Measurements from ENCODE around the gene RHBDL1. TPM values are rescaled to one million over a fixed set of nuclear protein-coding genes. Genes with fewer than 3 reads are reported as not detected.

Gene RHBDL1
- total RNA-seq, 1 donor from 2014 or later: 6.1 TPM

DNA sequence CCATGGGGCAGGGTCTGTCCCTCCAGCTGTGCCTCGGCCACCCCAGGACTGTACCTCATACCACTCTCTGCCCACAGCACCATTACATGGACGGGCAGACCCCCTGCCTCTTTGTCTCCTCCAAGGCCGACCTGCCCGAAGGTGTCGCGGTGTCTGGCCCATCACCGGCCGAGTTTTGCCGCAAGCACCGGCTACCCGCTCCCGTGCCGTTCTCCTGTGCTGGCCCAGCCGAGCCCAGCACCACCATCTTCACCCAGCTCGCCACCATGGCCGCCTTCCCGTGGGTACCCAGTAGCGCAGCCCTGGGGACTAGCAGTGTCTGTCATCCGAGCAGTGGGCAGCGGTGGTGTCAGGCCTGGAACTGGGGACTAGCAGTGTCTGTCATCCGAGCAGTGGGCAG, 2.6 kb upstream of the RHBDL1 start:
- Mint-ChIP-seq H3K36me3 (peaks cover 2% of the 10 kb centered on the region), H3K9me3 (no peaks in the 10 kb centered on the region), H3K4me3 (no peak overlapping the region), H3K27ac (no peak overlapping the region), H3K4me1 (peaks cover 2% of the 10 kb centered on the region), H3K27me3 (ENCODE audit: low read depth) (peaks cover 10% of the 10 kb centered on the region)
- TF ChIP-seq, protein P1, sequence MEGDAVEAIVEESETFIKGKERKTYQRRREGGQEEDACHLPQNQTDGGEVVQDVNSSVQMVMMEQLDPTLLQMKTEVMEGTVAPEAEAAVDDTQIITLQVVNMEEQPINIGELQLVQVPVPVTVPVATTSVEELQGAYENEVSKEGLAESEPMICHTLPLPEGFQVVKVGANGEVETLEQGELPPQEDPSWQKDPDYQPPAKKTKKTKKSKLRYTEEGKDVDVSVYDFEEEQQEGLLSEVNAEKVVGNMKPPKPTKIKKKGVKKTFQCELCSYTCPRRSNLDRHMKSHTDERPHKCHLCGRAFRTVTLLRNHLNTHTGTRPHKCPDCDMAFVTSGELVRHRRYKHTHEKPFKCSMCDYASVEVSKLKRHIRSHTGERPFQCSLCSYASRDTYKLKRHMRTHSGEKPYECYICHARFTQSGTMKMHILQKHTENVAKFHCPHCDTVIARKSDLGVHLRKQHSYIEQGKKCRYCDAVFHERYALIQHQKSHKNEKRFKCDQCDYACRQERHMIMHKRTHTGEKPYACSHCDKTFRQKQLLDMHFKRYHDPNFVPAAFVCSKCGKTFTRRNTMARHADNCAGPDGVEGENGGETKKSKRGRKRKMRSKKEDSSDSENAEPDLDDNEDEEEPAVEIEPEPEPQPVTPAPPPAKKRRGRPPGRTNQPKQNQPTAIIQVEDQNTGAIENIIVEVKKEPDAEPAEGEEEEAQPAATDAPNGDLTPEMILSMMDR (IDR thresholded peaks at IDR 0.05; ENCODE audit: unreplicated experiment): no peak
- DNase-seq (ENCODE audit: low spot score in 2 of 2, unreplicated experiment in 2 of 2): no peak

DNA sequence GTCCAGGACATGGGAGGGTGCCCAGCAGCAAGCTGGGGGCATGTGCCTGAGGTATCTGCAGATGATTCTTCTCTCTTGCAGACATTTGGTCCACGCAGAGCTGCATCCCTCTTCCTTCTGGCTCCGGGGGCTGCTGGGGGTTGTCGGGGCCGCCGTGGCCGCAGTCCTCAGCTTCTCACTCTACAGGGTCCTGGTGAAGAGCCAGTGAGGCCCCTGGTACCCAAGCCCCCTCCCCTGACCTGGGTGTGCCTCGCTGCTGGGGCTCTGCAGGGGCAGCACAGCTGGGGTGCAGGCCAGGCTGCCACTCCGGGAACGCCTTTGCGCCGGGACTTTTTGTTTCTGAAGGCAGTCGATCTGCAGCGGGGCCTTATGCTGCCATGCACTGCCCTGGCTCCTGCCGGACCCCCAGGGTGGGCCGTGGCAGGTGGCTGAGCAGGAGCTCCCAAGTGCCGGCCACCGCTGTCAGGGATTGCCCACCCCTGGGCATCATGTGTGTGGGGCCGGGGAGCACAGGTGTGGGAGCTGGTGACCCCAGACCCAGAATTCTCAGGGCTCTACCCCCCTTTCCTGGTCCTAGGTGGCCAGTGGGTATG, 2.0 kb upstream of the RHBDL1 start:
- no peak overlapping the region for H3K27ac Mint-ChIP-seq
- H3K4me1 Mint-ChIP-seq: peaks cover 2% of the 10 kb centered on the region
- TF ChIP-seq, protein P1 (IDR thresholded peaks at IDR 0.05; ENCODE audit: unreplicated experiment): no peak
- H3K27me3 Mint-ChIP-seq (ENCODE audit: low read depth): peaks cover 10% of the 10 kb centered on the region
- peaks cover 2% of the 10 kb centered on the region for H3K36me3 Mint-ChIP-seq
- H3K4me3 Mint-ChIP-seq: no peak overlapping the region
- DNase-seq (ENCODE audit: low spot score in 2 of 2, unreplicated experiment in 2 of 2): no peak
- H3K9me3 Mint-ChIP-seq: no peaks in the 10 kb centered on the region

DNA sequence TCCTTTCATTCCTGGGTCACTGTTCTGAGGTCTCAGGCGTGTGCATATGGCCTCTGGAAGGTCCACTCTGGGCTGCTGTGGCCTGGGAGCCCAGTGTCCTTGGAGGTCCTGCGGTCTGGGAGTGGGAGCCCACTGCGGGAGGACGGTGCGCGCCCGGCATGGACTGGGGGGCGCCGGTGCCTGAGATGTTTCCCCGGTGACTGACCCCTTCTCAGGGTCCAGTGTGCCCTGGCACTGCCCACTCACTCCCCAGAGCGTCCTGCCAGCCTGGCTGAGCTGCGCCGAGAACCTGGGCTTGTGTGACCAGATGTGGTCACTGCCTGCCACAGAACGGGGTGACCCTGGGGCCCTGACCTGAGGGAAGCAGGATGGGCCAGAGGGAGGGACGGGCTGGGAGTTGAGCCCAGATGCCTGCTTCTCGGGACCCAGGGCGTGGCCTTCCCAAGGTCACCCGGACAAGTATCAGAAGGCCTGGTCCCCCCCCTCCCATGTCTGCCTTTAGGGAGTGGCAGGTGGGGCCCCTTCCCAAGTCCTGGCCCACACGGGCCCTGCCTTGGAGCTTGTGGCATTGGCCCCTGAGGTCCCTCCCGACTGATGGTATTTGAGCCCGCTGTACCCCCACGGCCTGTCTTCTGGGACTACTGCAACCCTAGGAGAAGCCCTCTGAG, 1.1 kb upstream of the RHBDL1 start:
- no peaks in the 10 kb centered on the region for H3K9me3 Mint-ChIP-seq
- H3K4me1 Mint-ChIP-seq: peaks cover 6% of the 10 kb centered on the region
- peaks cover 10% of the 10 kb centered on the region for H3K27me3 Mint-ChIP-seq (ENCODE audit: low read depth)
- no peak for DNase-seq (ENCODE audit: low spot score in 2 of 2, unreplicated experiment in 2 of 2)
- no peak overlapping the region for H3K27ac Mint-ChIP-seq
- no peak overlapping the region for H3K4me3 Mint-ChIP-seq
- H3K36me3 Mint-ChIP-seq: peaks cover 2% of the 10 kb centered on the region
- TF ChIP-seq, protein P1 (IDR thresholded peaks at IDR 0.05; ENCODE audit: unreplicated experiment): no peak

DNA sequence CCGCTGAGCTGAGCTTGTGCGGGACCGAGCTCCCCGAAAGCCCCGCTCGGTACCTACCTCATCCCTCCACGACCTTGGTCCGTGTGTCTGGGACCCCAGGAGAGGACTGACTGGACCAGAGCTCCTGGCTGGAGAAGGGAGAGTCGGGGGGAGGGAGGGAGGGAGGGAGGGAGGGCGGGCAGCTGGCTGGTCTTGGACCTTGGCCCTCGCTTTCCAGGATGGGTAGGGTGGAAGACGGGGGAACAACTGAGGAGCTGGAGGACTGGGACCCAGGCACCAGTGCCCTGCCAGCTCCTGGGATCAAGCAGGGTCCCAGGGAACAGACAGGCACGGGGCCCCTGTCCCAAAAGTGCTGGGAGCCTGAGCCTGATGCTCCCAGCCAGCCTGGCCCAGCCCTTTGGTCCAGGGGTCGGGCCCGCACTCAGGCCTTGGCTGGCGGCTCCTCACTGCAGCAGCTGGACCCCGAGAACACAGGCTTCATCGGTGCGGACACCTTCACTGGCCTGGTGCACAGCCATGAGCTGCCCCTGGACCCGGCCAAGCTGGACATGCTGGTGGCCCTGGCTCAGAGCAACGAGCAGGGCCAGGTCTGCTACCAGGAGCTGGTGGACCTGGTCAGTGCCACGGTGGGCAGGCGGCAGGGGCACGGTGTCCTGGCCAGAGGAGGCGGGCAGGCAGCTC, 553 bp downstream of the RHBDL1 start:
- Mint-ChIP-seq H3K27me3 (ENCODE audit: low read depth) (peaks cover 10% of the 10 kb centered on the region), H3K4me3 (no peak overlapping the region), H3K4me1 (peaks cover 7% of the 10 kb centered on the region), H3K9me3 (no peaks in the 10 kb centered on the region), H3K27ac (no peak overlapping the region), H3K36me3 (no peaks in the 10 kb centered on the region)
- TF ChIP-seq, protein P1 (IDR thresholded peaks at IDR 0.05; ENCODE audit: unreplicated experiment): no peak
- DNase-seq (ENCODE audit: low spot score in 2 of 2, unreplicated experiment in 2 of 2): no peak

DNA sequence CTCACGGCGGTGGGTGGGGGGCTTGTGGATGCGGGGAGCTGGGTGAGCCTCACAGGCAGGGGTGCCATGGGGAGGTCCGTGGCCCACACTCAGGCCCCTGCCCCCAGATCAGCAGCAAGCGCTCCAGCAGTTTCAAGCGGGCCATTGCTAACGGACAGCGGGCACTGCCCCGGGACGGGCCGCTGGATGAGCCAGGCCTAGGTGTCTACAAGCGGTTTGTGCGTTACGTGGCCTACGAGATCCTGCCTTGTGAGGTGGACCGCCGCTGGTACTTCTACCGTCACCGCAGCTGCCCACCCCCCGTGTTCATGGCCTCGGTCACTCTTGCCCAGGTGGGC, 1.1 kb downstream of the RHBDL1 start:
- Mint-ChIP-seq H3K4me3 (no peak overlapping the region), H3K27ac (no peak overlapping the region), H3K4me1 (peaks cover 12% of the 10 kb centered on the region), H3K9me3 (no peaks in the 10 kb centered on the region), H3K36me3 (no peaks in the 10 kb centered on the region), H3K27me3 (ENCODE audit: low read depth) (peaks cover 10% of the 10 kb centered on the region)
- no peak for DNase-seq (ENCODE audit: low spot score in 2 of 2, unreplicated experiment in 2 of 2)
- TF ChIP-seq, protein P1 (IDR thresholded peaks at IDR 0.05; ENCODE audit: unreplicated experiment): no peak

Measured in mesothelial cell of epicardium (in vitro differentiated cells).